IPS-NIHi7 (cell line): ENCODE data around the gene EXOC3L2.
"Not testable (repeated sequence)": the region's sequence is repeated elsewhere in the genome, so short reads cannot be mapped to it uniquely, and the experiment has no call there.

ENCODE experiments used
- DNase-seq: peaks from one replicate; pipeline ENCODE4 v3.0.0; 2012; ENCODE audit warnings: mixed read lengths; ENCODE audit errors: extremely low spot score

EXOC3L2 gene

DNA sequence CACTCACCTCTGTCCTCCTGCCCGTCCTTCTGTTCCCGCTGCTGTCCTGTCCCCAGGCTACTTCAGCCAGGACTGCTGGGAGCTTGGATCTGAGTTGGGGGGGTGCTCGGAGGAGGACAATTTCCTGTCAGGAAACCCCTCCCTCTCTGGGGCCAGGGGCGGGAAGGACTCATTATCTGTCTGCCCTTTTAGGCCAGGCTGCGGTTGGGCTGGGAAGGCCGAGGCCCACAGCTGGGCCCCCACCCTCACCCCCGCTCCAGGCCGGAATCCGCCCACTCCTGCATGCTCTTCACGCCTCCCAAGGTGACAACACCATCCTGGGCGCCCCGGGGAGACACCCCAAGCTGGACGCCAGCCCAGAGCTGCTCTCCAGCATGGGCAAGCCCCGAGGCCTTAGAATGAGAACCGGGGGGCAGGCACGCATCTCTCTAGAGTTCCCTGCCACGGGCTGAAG lies at the start of gene EXOC3L2:
Gene EXOC3L2, minus strand, starts transcription at position 74 of the 454 bp plus-strand sequence. CDS start 6,362 bp downstream, outside the sequence.
- DNase-seq = no peak

DNA sequence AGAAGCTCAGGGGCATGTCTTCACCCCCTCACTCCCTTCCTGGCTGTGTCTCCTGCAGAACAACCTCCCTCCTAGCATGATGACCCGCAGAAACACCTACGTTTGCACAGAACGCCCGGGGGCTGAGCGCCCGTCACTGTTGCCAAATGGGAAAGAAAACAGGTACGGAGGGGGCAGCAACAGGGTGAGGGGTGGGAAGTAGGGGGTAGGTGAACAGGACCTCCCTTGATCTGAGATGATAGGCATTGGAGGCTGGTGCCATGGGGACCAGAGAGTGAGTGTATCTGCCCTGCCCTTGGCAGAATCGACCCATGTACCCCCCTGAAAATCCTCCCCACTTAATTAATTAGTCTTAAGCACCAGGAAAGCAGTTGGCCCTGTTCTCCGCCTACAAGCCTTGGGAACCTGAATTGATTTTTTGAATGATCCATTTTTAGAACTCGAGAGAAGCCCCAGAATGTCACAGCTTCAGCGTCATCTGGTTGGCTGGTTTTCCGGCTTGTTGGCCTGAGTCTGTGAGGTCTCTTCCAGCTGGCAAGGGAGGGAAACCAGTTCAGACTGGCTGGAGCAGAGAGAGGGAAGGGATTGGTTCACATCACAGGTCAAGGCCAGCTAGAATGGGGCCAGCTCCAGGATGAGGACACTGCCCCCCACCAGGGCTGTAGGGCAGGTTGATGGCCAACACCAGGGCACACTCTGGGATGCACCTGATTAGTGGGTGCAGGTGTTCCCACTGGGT lies 49.3 kb upstream of the EXOC3L2 start:
- DNase-seq = no peak

- no peak for DNase-seq
Observed at GRCh38 chr19:45293682-45294081, 48.5 kb upstream of the EXOC3L2 start.

GRCh38 chr19:45291834-45292233 lies 46.6 kb upstream of the EXOC3L2 start:
- DNase-seq = no peak

- no peak for DNase-seq
Observed at GRCh38 chr19:45290381-45290931, 45.2 kb upstream of the EXOC3L2 start.

GRCh38 chr19:45283443-45284033 lies 38.3 kb upstream of the EXOC3L2 start:
- DNase-seq = no peak

- no peak for DNase-seq
Observed at GRCh38 chr19:45280471-45280961, 35.3 kb upstream of the EXOC3L2 start.

DNA sequence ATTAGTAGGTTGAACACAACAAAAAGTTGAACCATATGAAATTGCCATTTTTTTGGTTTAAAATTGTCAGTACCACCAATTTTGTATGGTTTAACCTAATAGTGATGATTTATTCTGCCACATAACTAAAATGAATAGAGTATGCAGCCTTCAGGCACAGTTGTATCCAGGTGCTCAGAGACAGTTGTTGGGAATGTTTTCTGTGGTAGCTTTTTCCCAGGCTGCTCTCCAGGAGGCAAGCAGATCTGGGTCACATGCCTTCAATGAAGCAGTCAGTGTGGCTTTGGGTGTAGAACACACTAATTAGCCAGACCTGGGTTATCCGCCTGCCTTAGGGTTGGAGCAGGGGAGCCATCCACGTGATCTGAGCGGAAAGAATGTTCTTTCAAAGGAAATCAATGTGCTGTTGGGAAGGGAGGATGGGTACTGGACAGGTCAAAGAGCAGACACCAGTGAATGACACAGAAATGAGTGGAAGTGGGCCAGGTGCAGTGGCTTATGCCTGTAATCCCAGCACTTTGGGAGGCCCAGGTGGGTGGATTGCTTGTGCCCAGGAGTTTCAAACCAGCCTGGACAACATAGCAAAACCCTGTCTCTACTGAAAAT lies 34.5 kb upstream of the EXOC3L2 start:
- no peak for DNase-seq

- no peak for DNase-seq
Observed at GRCh38 chr19:45278087-45278486, 32.9 kb upstream of the EXOC3L2 start.

DNA sequence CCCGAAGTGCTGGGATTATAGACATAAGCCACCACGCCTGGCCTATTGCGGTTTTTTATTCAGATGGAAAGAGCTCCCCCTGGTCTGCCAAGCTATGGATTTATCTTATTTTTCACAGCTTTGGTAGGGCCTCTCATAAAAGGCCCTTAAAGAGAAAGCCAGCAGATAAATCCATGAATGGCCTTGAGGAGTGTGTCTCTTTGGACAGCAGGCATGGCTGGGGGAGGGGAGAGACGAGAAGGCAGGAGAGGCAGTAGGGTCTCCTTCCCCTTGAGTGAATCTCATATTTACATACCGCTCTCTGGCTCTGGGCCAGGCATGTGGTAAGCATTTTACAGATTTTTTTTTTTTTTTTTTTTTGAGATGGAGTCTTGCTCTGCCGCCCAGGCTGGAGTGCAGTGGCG lies 31.1 kb upstream of the EXOC3L2 start:
- no peak for DNase-seq

- no peak for DNase-seq
Observed at GRCh38 chr19:45275370-45275971, 30.3 kb upstream of the EXOC3L2 start.

DNA sequence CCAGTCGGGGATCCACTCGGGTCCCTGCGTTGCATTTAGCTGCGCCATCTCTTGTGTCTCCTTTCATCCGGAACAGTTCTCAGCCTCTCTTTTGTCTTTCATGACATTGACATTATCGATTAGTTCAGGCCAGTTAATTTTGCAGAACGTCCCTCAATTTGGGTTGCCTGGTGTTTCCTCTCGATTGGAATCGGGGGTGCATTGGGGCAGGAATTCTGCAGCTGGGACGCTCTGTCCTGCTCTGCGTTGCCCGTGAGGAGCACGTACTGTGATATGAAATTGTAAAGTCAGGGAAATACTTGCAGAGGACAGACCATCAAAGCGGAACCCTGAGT lies 28.3 kb upstream of the EXOC3L2 start:
- DNase-seq = no peak

DNA sequence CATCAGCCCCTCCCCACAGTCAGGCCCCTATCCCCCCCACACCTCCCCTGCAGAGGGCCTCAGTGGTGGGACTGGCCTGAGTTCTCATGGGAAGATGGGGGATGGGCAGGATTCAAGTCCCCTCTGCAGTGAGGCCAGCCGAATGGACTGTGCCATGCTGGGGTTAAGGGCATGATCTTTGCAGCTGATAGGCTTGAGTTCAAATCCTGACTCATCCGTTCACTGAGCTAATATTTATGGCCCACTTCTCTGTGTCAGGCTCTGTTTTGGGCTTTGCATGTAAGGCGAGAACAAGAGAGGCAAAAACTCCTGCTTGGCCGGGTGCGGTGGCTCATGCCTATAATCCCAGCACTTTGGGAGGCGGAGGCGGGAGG lies 26.5 kb upstream of the EXOC3L2 start:
- no peak for DNase-seq

DNA sequence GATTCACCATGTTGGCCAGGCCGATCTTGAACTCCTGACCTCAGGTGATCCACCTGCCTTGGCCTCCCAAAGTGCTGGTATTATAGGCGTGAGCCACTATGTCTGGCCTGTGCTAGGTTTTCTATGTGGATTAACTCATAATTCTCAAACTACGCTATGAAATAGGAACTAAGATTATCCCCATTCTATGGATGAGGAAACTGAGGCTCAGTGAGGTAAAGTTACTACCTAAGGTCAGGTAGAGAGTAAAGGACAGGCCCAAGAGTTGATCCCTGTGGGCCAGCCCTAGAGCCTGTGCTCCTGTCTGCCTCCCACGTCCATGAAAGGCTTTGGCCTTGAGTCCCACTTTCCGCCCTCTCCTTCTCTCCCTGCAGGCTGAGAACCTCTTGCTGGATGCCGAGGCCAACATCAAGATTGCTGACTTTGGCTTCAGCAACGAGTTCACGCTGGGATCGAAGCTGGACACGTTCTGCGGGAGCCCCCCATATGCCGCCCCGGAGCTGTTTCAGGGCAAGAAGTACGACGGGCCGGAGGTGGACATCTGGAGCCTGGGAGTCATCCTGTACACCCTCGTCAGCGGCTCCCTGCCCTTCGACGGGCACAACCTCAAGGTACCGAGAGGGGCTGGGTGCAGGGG lies 26.0 kb upstream of the EXOC3L2 start:
- no peak for DNase-seq

- not testable (repeated sequence) for DNase-seq
Observed at GRCh38 chr19:45269939-45270338, 24.7 kb upstream of the EXOC3L2 start.

GRCh38 chr19:45267296-45267695 lies 22.1 kb upstream of the EXOC3L2 start:
- no peak for DNase-seq

GRCh38 chr19:45265375-45265774 lies 20.2 kb upstream of the EXOC3L2 start:
- DNase-seq = no peak

GRCh38 chr19:45264781-45265317 lies 19.6 kb upstream of the EXOC3L2 start:
- DNase-seq = no peak

GRCh38 chr19:45263013-45263412 lies 17.8 kb upstream of the EXOC3L2 start:
- no peak for DNase-seq

DNA sequence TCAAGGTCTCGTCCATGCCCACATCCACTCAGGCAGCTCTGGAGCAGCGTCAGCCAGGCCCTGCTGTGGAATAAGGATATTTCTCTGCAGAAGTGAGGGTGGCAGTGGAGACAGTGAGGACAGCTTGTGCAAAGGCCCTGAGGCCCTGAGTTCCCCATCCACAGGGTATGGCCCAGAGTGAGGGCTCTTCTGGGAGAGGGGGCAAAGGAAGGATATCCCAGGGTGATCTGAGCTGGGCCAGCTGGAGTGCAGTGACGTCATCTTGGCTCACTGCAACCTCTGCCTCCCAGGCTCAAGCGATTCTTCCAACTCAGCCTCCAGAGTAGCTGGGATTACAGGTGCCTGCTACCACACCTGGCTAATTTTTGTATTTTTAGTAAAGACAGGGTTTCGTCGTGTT lies 17.4 kb upstream of the EXOC3L2 start:
- DNase-seq = no peak

DNA sequence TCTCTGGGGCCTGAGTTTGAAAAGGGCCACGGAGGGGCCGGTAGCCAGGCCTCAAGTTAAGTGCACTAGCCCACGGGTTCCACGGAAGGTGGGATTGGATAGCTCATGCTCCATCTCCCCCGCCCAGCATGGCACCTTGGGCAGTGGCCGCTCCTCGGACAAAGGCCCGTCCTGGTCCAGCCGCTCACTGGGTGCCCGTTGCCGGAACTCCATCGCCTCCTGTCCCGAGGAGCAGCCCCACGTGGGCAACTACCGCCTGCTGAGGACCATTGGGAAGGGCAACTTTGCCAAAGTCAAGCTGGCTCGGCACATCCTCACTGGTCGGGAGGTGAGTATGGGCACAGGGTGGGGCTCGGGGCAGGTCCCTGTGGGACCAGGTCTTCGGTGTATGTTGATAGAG lies 13.7 kb upstream of the EXOC3L2 start:
- no peak for DNase-seq

- no peak for DNase-seq
Observed at GRCh38 chr19:45256836-45257235, 11.6 kb upstream of the EXOC3L2 start.
